Muscle of leg (tissue), 11 donors: ENCODE measurements around the gene POLR3H. TPM values are rescaled to one million over a fixed set of nuclear protein-coding genes. Genes with fewer than 3 reads are reported as not detected.
"Not testable (repeated sequence)": the region's sequence is repeated elsewhere in the genome, so short reads cannot be mapped to it uniquely, and the experiment has no call there.

Experiments used
- DNase-seq: peaks from one replicate; pipeline ENCODE4 v3.0.0; 2013
- H3K27ac ChIP-seq: one replicate; pipeline ENCODE4 v1.5.1; 2013; ENCODE audit warnings: mild to moderate bottlenecking, low read length, control low read depth
- H3K27me3 ChIP-seq: one replicate; pipeline ENCODE4 v1.6.1; 2013; ENCODE audit warnings: low read length; ENCODE audit not compliant: control insufficient read depth, insufficient read depth
- H3K36me3 ChIP-seq: one replicate; pipeline ENCODE4 v1.6.1; 2013; ENCODE audit warnings: low read length; ENCODE audit not compliant: control insufficient read depth, insufficient read depth
- H3K4me1 ChIP-seq: one replicate; pipeline ENCODE4 v1.6.1; 2013; ENCODE audit warnings: low read length; ENCODE audit not compliant: control insufficient read depth, insufficient read depth
- H3K4me3 ChIP-seq: one replicate; pipeline ENCODE4 v1.5.1; 2013; ENCODE audit warnings: low read length, control low read depth
- H3K9me3 ChIP-seq: replicated peaks from 2 replicates; pipeline ENCODE4 v1.6.1; 2013; ENCODE audit warnings: low read depth, low read length; ENCODE audit not compliant: control insufficient read depth
- WGBS: methylation state at CpG from one replicate; pipeline ENCODE4 v1.1.5; 2013; ENCODE audit warnings: missing lambda C conversion rate; ENCODE audit not compliant: insufficient coverage; 5-methylcytosine and 5-hydroxymethylcytosine counted together
- polyA plus RNA-seq, 8 donors: library from polyadenylated mRNA; unstranded; fragments of 120-200 nt; gene quantifications; one replicate each; pipeline versions ENCODE4 v1.2.1 to v1.2.3, GENCODE V29; 2013; ENCODE audit warnings: inconsistent platforms in 1 of 8, low replicate concordance in 1 of 8; ENCODE audit not compliant: insufficient read length in 8 of 8, insufficient read depth in 1 of 8
- total RNA-seq: library from RNA; stranded (reverse); fragments of 120-200 nt; gene quantifications from one replicate; pipeline ENCODE4 v1.2.4, GENCODE V29; 2013

POLR3H gene
- total and polyA plus RNA-seq, 9 donors: 13.2 to 24.8 (median 22.7) TPM

DNA sequence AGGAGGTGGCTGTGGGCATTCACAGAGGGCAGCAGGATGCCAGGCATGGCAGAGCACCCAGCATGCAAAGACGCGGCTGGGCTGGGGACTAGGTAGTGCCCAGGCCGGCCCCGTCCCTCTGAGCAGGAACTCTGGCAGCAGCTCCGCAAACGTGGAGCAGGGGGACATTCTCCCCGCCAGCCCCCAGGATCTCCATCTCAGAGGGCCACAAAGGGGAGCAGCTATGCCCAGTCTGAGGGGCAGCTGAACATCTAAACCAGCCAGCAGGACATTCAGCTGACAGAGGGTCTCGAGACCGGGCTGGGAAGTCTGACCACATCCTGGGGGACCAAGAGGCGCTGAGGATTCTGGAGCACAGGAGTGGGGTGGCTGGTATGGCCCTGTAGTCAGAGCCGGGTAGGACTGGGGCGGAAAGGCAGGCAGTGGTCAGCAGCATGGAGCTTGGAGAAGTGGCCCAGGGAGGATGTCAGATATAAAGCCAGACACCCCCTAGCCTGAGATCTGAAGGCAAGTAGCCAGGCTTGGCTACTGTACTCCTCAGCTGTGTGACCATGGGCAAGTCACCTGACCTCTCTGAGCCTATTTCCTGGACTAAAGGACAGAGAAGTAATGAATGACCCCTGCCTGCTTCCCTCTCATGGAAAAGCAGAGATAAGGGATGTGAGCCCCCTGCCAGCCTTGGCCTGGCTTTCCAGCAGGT lies 35.2 kb upstream of the POLR3H start:
- Histone ChIP-seq H3K4me3 (no peak overlapping the region), H3K27me3 (no peaks in the 10 kb centered on the region), H3K9me3 (no peaks in the 10 kb centered on the region), H3K4me1 (peaks cover 10% of the 10 kb centered on the region), H3K27ac (no peak overlapping the region), H3K36me3 (peaks cover 68% of the 10 kb centered on the region)
- WGBS: 90% methylated on average over 12 of the region's 12 CpGs
- DNase-seq: no peak

DNA sequence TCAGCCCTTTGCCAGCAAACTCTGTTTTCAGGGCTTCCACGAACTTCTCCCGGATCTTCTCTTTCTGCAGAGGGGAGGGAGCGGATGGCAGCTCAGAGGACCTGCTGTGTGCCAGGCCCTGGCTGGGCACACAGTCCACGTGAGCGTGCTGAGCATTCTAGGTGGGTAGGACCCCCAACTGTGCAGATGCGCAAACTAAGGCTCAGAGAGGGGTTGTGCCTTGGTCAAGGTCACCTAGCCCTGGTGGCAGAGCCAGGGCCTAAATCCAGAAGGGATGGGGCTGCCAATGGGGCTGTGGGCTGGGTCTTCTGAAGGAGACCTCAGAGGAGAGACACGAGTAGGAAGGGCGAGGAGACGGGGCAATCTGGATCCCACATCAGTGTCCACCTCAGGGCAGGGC lies 34.5 kb upstream of the POLR3H start:
- peaks cover 10% of the 10 kb centered on the region for H3K4me1 ChIP-seq

DNA sequence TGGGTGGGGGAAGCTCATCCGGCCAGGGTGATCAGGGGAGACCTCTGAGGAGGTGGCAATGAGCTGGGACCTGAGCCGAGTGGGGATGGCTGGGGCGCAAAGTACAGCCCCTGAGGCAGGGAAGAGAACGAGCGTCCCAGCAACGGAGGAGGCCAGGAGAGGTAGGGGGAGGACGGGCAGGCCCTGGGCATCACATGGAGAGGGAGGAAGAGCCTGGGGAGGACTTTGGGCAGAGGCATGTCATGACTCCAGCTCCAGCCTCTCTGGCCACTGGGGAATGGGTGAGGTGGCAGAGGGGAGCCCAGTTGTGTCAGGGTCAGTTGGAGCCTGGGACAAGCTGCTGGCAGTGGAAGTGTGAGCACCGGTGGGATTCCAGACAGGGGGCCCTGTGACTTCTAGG lies 33.8 kb upstream of the POLR3H start:
- Histone ChIP-seq H3K4me1 (peaks cover 10% of the 10 kb centered on the region), H3K27ac (no peak overlapping the region), H3K27me3 (no peaks in the 10 kb centered on the region), H3K4me3 (no peak overlapping the region), H3K36me3 (peaks cover 58% of the 10 kb centered on the region), H3K9me3 (no peaks in the 10 kb centered on the region)
- no peak for DNase-seq
- 87% methylated on average over 8 of the region's 8 CpGs for WGBS

More for the DNA sequence above, 34.5 kb upstream of the POLR3H start:
- peaks cover 62% of the 10 kb centered on the region for H3K36me3 ChIP-seq
- WGBS: 89% methylated on average over 9 of the region's 9 CpGs
- H3K4me3 ChIP-seq: no peak overlapping the region
- DNase-seq: no peak
- H3K9me3 ChIP-seq: no peaks in the 10 kb centered on the region
- H3K27me3 ChIP-seq: no peaks in the 10 kb centered on the region
- H3K27ac ChIP-seq: no peak overlapping the region

DNA sequence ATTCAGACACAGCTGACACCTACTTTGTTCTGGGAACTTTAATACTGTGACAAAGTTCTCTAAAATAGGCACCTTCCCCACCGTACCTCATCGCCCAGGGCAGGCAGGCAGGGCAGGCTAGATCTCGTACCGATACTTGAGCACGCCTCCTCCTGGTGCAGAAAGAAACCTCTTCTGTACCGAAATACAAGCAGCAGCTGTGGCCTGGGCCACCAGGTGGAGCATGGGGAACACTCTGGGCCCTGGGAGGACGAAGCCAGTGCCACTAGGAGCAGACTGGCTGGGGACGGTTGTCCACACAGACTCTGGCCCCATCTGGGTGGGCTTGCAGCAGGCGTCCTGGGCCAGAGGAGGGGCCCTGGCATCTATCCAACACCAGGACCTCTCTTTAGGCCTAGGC lies 32.6 kb upstream of the POLR3H start:
- no peak overlapping the region for H3K4me3 ChIP-seq
- H3K4me1 ChIP-seq: peaks cover 10% of the 10 kb centered on the region
- H3K27me3 ChIP-seq: no peaks in the 10 kb centered on the region
- no peaks in the 10 kb centered on the region for H3K9me3 ChIP-seq
- no peak overlapping the region for H3K27ac ChIP-seq
- peak; percentile 50 for DNase-seq
- peaks cover 50% of the 10 kb centered on the region for H3K36me3 ChIP-seq
- WGBS: 40% methylated on average over 9 of the region's 9 CpGs

DNA sequence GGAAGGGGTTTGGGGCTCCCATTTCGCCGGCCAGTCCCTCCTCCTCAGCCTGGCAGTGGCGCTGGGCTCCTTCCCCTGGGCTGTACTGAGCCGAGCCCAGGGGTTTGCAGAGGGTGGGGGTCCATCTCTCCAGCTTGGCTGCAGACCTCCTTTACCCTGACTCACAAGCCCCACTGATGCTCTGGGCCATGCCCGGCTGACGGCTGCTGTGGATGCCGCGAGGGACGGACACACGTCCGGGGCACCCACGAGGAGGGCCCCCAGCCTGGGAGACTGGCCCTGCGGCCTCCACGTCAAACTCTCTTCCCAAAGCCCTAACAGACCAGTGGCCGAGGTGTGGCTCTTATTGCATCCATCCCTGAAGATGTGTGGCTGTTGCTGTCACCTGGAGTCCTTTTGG lies 31.3 kb upstream of the POLR3H start:
- H3K4me1 ChIP-seq: peaks cover 10% of the 10 kb centered on the region
- 82% methylated on average over 7 of the region's 15 CpGs for WGBS
- H3K36me3 ChIP-seq: peaks cover 50% of the 10 kb centered on the region

DNA sequence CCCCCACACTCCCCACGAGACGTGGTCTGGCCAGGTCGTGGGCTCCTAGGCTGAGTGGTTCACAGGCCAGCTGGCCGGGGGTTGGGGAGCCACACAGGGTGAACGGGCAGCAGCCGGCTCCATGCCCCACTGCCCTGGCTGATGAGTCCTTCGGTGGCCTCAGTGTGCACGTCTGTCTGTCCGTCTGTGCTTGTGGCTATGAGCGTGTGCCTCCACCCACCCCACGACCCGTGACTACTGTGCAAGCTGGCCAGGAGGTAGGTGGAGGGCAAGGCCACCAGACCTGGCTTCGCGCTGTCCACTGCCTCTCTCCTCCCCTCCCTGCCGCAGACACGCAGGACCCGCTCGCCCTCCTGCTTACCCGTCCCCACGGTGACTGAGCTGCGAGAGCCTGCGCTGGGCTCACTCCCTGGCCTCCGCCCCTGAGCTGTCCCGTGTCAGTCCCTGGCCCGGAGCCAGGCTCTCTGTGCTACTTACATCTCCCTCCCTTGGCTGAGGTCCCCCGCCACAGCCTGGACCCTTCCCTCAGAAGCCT lies 30.6 kb upstream of the POLR3H start:
- Histone ChIP-seq H3K4me1 (peaks cover 10% of the 10 kb centered on the region), H3K27me3 (no peaks in the 10 kb centered on the region), H3K9me3 (no peaks in the 10 kb centered on the region), H3K4me3 (no peak overlapping the region), H3K27ac (no peak overlapping the region), H3K36me3 (peaks cover 46% of the 10 kb centered on the region)
- DNase-seq: peak; percentile 77
- 54% methylated on average over 20 of the region's 26 CpGs for WGBS

More for the DNA sequence above, 31.3 kb upstream of the POLR3H start:
- no peak for DNase-seq
- Histone ChIP-seq H3K27ac (no peak overlapping the region), H3K4me3 (no peak overlapping the region), H3K9me3 (no peaks in the 10 kb centered on the region), H3K27me3 (no peaks in the 10 kb centered on the region)

DNA sequence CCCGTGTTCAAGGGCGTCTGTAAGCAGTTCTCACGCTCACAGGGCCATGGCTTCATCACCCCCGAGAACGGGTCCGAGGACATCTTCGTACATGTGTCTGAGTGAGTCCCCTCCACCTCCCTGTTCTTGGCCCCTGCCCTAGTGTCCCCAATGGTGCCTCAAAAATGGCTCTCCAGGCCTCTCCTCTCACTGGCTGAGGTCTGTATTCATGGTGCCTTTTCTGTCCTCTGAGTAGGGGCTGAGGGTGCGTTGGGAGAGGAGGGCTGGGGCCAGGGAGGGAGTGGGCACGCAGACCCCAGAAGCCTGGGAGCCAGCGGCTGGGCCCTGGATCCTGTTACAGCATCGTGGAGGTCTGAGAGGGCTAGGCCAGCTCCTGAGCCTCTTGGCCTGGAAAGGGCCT lies 29.4 kb upstream of the POLR3H start:
- 74% methylated on average over 11 of the region's 11 CpGs for WGBS
- Histone ChIP-seq H3K4me3 (no peak overlapping the region), H3K36me3 (peaks cover 34% of the 10 kb centered on the region), H3K27ac (no peak overlapping the region), H3K9me3 (no peaks in the 10 kb centered on the region), H3K27me3 (no peaks in the 10 kb centered on the region), H3K4me1 (peaks cover 10% of the 10 kb centered on the region)
- DNase-seq: no peak

DNA sequence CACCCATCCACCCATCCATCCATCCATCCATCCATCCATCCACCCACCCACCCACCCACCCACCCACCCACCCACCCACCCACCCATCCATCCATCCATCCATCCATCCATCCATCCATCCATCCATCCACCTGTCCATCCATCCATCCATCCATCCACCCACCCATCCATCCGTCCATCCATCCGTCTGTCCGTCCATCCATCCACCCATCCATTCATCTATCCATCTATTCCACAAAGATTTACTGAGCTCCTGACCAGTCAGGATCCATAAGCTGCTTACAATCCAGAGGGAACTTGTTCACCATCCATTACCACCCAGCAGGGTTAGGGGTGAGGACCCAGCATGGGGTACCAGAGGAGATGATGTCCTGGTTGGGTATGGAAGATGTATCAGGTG lies 28.0 kb upstream of the POLR3H start:
- WGBS: no CpG with 5 or more reads among the region's 3 CpGs
- not testable (repeated sequence) for H3K27me3 ChIP-seq

DNA sequence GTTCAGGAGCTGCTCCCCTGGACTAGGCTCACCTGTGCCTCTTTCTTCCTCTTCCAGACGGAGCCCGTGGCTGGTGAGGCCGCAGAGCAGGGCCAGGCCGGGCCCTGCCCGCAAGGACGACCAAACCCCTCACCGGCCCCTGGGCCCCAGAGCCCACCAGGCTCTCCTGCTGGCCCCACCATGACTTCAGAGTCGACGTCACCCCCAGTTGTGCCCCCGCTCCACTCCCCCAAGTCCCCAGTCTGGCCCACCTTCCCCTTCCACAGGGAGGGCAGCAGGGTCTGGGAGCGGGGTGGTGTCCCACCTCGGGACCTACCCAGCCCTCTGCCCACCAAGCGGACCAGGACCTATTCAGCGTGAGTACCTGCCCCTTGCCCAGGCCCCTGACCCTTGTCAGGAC lies 27.5 kb upstream of the POLR3H start:
- Histone ChIP-seq H3K4me3 (no peak overlapping the region), H3K36me3 (peaks cover 19% of the 10 kb centered on the region), H3K27me3 (no peaks in the 10 kb centered on the region), H3K27ac (no peak overlapping the region), H3K4me1 (peaks cover 10% of the 10 kb centered on the region), H3K9me3 (no peaks in the 10 kb centered on the region)
- DNase-seq: no peak
- WGBS: 80% methylated on average over 11 of the region's 14 CpGs

More for the DNA sequence above, 28.0 kb upstream of the POLR3H start:
- H3K4me1 ChIP-seq: peaks cover 10% of the 10 kb centered on the region
- not testable (repeated sequence) for H3K27ac ChIP-seq, H3K9me3 ChIP-seq, H3K4me3 ChIP-seq, DNase-seq
- H3K36me3 ChIP-seq: peaks cover 24% of the 10 kb centered on the region

DNA sequence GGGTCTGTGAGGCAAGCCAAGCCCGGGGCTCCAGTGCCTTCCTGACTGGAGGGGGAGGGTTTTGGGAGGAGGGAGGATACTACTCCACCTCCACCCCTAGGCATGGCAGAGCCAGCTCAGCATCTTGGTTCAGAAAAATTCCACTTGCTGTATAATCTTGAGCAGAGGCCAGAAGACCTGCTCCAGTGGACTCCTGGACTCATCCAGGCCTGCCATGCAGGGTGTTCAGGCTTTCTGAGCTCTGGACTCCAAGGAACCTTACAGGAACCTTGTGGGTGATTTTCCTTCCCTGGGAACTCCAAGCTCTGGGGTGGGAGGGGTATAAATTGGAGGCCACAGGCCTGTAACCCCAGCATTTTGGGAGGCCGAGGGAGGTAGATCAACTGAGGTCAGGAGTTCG lies 26.0 kb upstream of the POLR3H start:
- no peaks in the 10 kb centered on the region for H3K27me3 ChIP-seq
- H3K4me3 ChIP-seq: no peak overlapping the region
- H3K36me3 ChIP-seq: peaks cover 6% of the 10 kb centered on the region
- WGBS: no CpG with 5 or more reads among the region's 3 CpGs
- H3K4me1 ChIP-seq: peaks cover 6% of the 10 kb centered on the region
- no peaks in the 10 kb centered on the region for H3K9me3 ChIP-seq
- DNase-seq: no peak
- H3K27ac ChIP-seq: no peak overlapping the region
